AG04450 (cell line): ENCODE data around the gene NR1I2. TPM values are rescaled to one million over a fixed set of nuclear protein-coding genes. Genes with fewer than 3 reads are reported as not detected.

ENCODE experiments used
- CTCF ChIA-PET: fragments of 300-600, 350-600 bp; formaldehyde crosslinking; extraction: SDS; loops from one replicate; lab custom pipeline; 2022; ENCODE audit warnings: antibody characterized with exemption, inconsistent platforms; lab: Charles Lee
- POLR2A ChIA-PET: fragments of 350-600 bp; formaldehyde crosslinking; extraction: SDS; loops from one replicate; lab custom pipeline; 2021; ENCODE audit warnings: antibody characterized with exemption, inconsistent platforms; lab: Yijun Ruan, JAX
- DNase-seq: peaks from one replicate; pipeline ENCODE4 v3.0.0-alpha.2; 2011; ENCODE audit warnings: low read depth, low spot score
- H3K27ac ChIP-seq: one replicate; pipeline ENCODE4 v1.5.1; 2012; ENCODE audit warnings: low read depth, low read length, control low read depth
- H3K27me3 ChIP-seq: one replicate; pipeline ENCODE4 v1.6.0; 2012; ENCODE audit warnings: low read length; ENCODE audit not compliant: control insufficient read depth, insufficient read depth
- H3K4me3 ChIP-seq: 2 replicates; pipeline ENCODE4 v1.5.1; 2011; ENCODE audit warnings: mild to moderate bottlenecking, low read depth, low read length, control low read depth
- H3K9me3 ChIP-seq: 2 replicates; pipeline ENCODE4 v1.5.1; 2012; ENCODE audit warnings: low read length; ENCODE audit not compliant: control insufficient read depth, insufficient read depth
- CTCF ChIP-seq: IDR thresholded peaks from 2 replicates; pipeline ENCODE4 v1.5.1; 2011; ENCODE audit warnings: low read depth, low read length, control low read depth, inconsistent platforms
- polyA plus RNA-seq: library from polyadenylated mRNA; depleted of rRNA; stranded (reverse); fragments of >200 nt; gene quantifications from 2 replicates; pipeline ENCODE4 v1.2.3, GENCODE V29; 2011

Gene NR1I2
- polyA plus RNA-seq, 1 experiment, result not detected

GRCh38 chr3:119751423-119751822 lies 30.5 kb upstream of the NR1I2 start:
- Histone ChIP-seq H3K27me3 (peaks cover 2% of the 10 kb centered on the region), H3K9me3 (no peaks in the 10 kb centered on the region), H3K4me3 (no peak overlapping the region), H3K27ac (no peak overlapping the region)
- no peak for TF ChIP-seq CTCF
- no peak for DNase-seq
- POLR2A ChIA-PET, result no interaction called here
- CTCF ChIA-PET, result no interaction called here

- Histone ChIP-seq H3K27ac (no peak overlapping the region), H3K9me3 (no peaks in the 10 kb centered on the region), H3K4me3 (no peak overlapping the region), H3K27me3 (no peaks in the 10 kb centered on the region)
- no peak for DNase-seq
- ChIA-PET CTCF (no interaction called here), POLR2A (no interaction called here)
- TF ChIP-seq CTCF, result no peak
These were observed 21.9 kb upstream of the NR1I2 start for GRCh38 chr3:119759962-119760361.

GRCh38 chr3:119762876-119763275 lies 19.0 kb upstream of the NR1I2 start:
- DNase-seq, result no peak
- CTCF ChIA-PET, result no interaction called here

GRCh38 chr3:119763466-119763865 lies 18.4 kb upstream of the NR1I2 start:
- Histone ChIP-seq H3K9me3 (no peaks in the 10 kb centered on the region; the same call in 1 of the 2 replicates), H3K27ac (no peak overlapping the region), H3K4me3 (no peak overlapping the region), H3K27me3 (no peaks in the 10 kb centered on the region)
- CTCF ChIA-PET, result no interaction called here
- TF ChIP-seq CTCF, result no peak
- POLR2A ChIA-PET, result no interaction called here
- DNase-seq, result no peak

More at GRCh38 chr3:119762876-119763275, 19.0 kb upstream of the NR1I2 start:
- POLR2A ChIA-PET, result no interaction called here
- Histone ChIP-seq H3K27me3 (no peaks in the 10 kb centered on the region), H3K27ac (no peak overlapping the region), H3K4me3 (no peak overlapping the region), H3K9me3 (no peaks in the 10 kb centered on the region)
- no peak for TF ChIP-seq CTCF

- POLR2A ChIA-PET, result no interaction called here
- Histone ChIP-seq H3K27me3 (no peaks in the 10 kb centered on the region), H3K4me3 (no peak overlapping the region), H3K27ac (no peak overlapping the region), H3K9me3 (no peaks in the 10 kb centered on the region; the same call in 1 of the 2 replicates)
- DNase-seq, result no peak
- CTCF ChIA-PET, result no interaction called here
- no peak for TF ChIP-seq CTCF
These were observed 16.7 kb upstream of the NR1I2 start for GRCh38 chr3:119765239-119765638.
